Measurements from ENCODE around the gene USF2. TPM values are rescaled to one million over a fixed set of nuclear protein-coding genes. Genes with fewer than 3 reads are reported as not detected.

Gene USF2
- total and polyA plus RNA-seq, 7 experiments from 2014 or later: 6.8 to 256 (median 218) TPM

DNA sequence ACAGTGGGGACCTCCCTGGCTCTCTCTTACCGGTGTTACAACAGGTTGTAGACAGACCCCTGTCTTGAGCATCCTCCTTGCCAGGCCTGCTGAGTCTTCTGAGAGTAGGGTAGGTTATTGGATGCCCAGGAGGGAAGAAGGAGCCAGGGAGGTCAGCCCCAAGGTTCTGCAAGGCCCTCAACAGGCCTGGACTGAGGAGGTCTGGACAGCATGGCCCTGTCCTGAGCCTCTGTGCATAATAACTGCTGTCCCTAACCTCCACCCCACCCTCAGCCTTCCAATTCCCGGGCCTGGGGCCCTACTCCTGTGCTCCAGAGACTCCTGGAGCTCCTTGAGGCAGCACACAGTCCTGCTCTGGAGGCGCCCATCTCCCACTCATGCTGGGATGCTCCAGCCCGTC is 60.6 kb downstream of the USF2 start:
- H3K36me3 Mint-ChIP-seq: no peaks in the 10 kb centered on the region
- no peaks in the 10 kb centered on the region for H3K27me3 ChIP-seq (ENCODE audit: control insufficient read depth in 2 of 2, insufficient read depth in 2 of 2, low read length in 2 of 2)
- ChIA-PET POLR2A (no interaction called here), CTCF (interaction anchor here (0.6 kb wide), 1 partner anchor 176 kb away, joined by 3 read pairs; no protein-coding TSS in a partner anchor)
- no peak overlapping the region for H3K27ac ChIP-seq (ENCODE audit: low read depth, low read length)
- H3K4me3 ChIP-seq (ENCODE audit: low read length): no peak overlapping the region
- H3K4me3 Mint-ChIP-seq: no peak overlapping the region
- H3K36me3 ChIP-seq (ENCODE audit: control insufficient read depth in 2 of 3, insufficient read depth in 3 of 3, low read length in 3 of 3): no peaks in the 10 kb centered on the region
- H3K9me3 ChIP-seq (ENCODE audit: control insufficient read depth in 2 of 3, low read length in 3 of 3): no peaks in the 10 kb centered on the region
- no peak overlapping the region for H3K27ac Mint-ChIP-seq
- peaks cover 0 to 8% of the 10 kb centered on the region in 2 donors for H3K4me1 ChIP-seq (ENCODE audit: control insufficient read depth in 2 of 2, insufficient read depth in 2 of 2, low read length in 2 of 2)
- ATAC-seq (peak; percentile 16), DNase-seq (no peak)
- peaks cover 0 to 14% (median 4%) of the 10 kb centered on the region in 5 donors for H3K27me3 Mint-ChIP-seq
- peaks cover 9 to 26% (median 17%) of the 10 kb centered on the region in 7 donors for H3K4me1 Mint-ChIP-seq
- intact Hi-C loops (cut with micrococcal nuclease): no loop called here
- H3K9me3 Mint-ChIP-seq: no peaks in the 10 kb centered on the region

Other genes with a start within 250 kb of the USF2 start
- 1 to 10 TPM in 4 of 5 experiments, under 1 TPM in 1; 0.48 to 1.9 (median 1.8) TPM for gene SCN1B, start 238.5 kb upstream of the USF2 start, total RNA-seq
- gene SCN1B, start 238.5 kb upstream of the USF2 start, polyA plus RNA-seq: under 1 TPM in 1 of 2 donors, not detected in 1; 0.23 TPM
- not detected for gene HPN, start 227.2 kb upstream of the USF2 start, total RNA-seq
- not detected for gene HPN, start 227.2 kb upstream of the USF2 start, polyA plus RNA-seq
- not detected for gene FXYD3, start 153.1 kb upstream of the USF2 start, total RNA-seq
- gene FXYD3, start 153.1 kb upstream of the USF2 start, polyA plus RNA-seq: not detected
- gene LGI4, start 133.9 kb upstream of the USF2 start, total RNA-seq: 1 to 10 TPM in 1 of 5 experiments, under 1 TPM in 4; 0.19 to 1.6 (median 0.51) TPM
- not detected for gene LGI4, start 133.9 kb upstream of the USF2 start, polyA plus RNA-seq
- 1 to 10 TPM in 1 of 5 experiments, under 1 TPM in 2, not detected in 2; 0.46 to 1.2 (median 0.78) TPM for gene FXYD1, start 130.1 kb upstream of the USF2 start, total RNA-seq
- under 1 TPM in 1 of 2 donors, not detected in 1; 0.91 TPM for gene FXYD1, start 130.1 kb upstream of the USF2 start, polyA plus RNA-seq
- gene FXYD7, start 125.7 kb upstream of the USF2 start, total RNA-seq: 10 to 100 TPM in 1 of 5 experiments, 1 to 10 TPM in 4; 1.8 to 13.2 (median 3.5) TPM
- gene FXYD7, start 125.7 kb upstream of the USF2 start, polyA plus RNA-seq: 1 to 10 TPM; 2.1 to 2.6 TPM
- 100 to 1,000 TPM; 362 to 458 (median 387) TPM for gene FXYD5, start 114.2 kb upstream of the USF2 start, total RNA-seq
- gene FXYD5, start 114.2 kb upstream of the USF2 start, polyA plus RNA-seq: 100 to 1,000 TPM; 464 to 575 TPM
- gene FAM187B, start 40.2 kb upstream of the USF2 start, total RNA-seq: not detected
- not detected for gene FAM187B, start 40.2 kb upstream of the USF2 start, polyA plus RNA-seq
- 10 to 100 TPM in 4 of 5 experiments, 1 to 10 TPM in 1; 4.6 to 59.3 (median 25.1) TPM for gene LSR, start 20.0 kb upstream of the USF2 start, total RNA-seq
- gene LSR, start 20.0 kb upstream of the USF2 start, polyA plus RNA-seq: 10 to 100 TPM; 23.4 to 39.1 TPM
- 1 to 10 TPM in 2 of 5 experiments, under 1 TPM in 3; 0.44 to 2.5 (median 0.66) TPM for gene HAMP, start 13.6 kb downstream of the USF2 start, total RNA-seq
- not detected for gene HAMP, start 13.6 kb downstream of the USF2 start, polyA plus RNA-seq
- under 1 TPM in 1 of 5 experiments, not detected in 4; 0.29 TPM for gene MAG, start 23.2 kb downstream of the USF2 start, total RNA-seq
- under 1 TPM in 1 of 2 donors, not detected in 1; 0.31 TPM for gene MAG, start 23.2 kb downstream of the USF2 start, polyA plus RNA-seq
- 10 to 100 TPM in 1 of 5 experiments, 1 to 10 TPM in 4; 1.5 to 23.9 (median 1.9) TPM for gene CD22, start 60.2 kb downstream of the USF2 start, total RNA-seq
- gene CD22, start 60.2 kb downstream of the USF2 start, polyA plus RNA-seq: 1 to 10 TPM in 1 of 2 donors, under 1 TPM in 1; 0.70 to 1.1 TPM
- gene FFAR1, start 78.9 kb downstream of the USF2 start, total RNA-seq: 1 to 10 TPM in 1 of 5 experiments, under 1 TPM in 2, not detected in 2; 0.10 to 1.3 (median 0.24) TPM
- not detected for gene FFAR1, start 78.9 kb downstream of the USF2 start, polyA plus RNA-seq
- under 1 TPM in 3 of 5 experiments, not detected in 2; 0.31 to 0.91 (median 0.72) TPM for gene FFAR3, start 89.5 kb downstream of the USF2 start, total RNA-seq
- not detected for gene FFAR3, start 89.5 kb downstream of the USF2 start, polyA plus RNA-seq
- gene GPR42, start 102.1 kb downstream of the USF2 start, total RNA-seq: under 1 TPM in 1 of 5 experiments, not detected in 4; 0.24 TPM
- gene GPR42, start 102.1 kb downstream of the USF2 start, polyA plus RNA-seq: not detected
- 1 to 10 TPM in 2 of 5 experiments, not detected in 3; 2.2 to 7.1 TPM for gene FFAR2, start 179.3 kb downstream of the USF2 start, total RNA-seq
- gene FFAR2, start 179.3 kb downstream of the USF2 start, polyA plus RNA-seq: not detected
- not detected for gene KRTDAP, start 221.5 kb downstream of the USF2 start, total RNA-seq
- gene KRTDAP, start 221.5 kb downstream of the USF2 start, polyA plus RNA-seq: not detected
- under 1 TPM in 2 of 5 experiments, not detected in 3; 0.54 to 0.76 TPM for gene DMKN, start 244.7 kb downstream of the USF2 start, total RNA-seq
- gene DMKN, start 244.7 kb downstream of the USF2 start, polyA plus RNA-seq: not detected

All from naive thymus-derived CD4-positive, alpha-beta T cell (primary cell).